Myometrial cell (primary cell): ENCODE measurements around the gene DBT. TPM values are rescaled to one million over a fixed set of nuclear protein-coding genes. Genes with fewer than 3 reads are reported as not detected.

Experiments
- total RNA-seq: library from RNA; depleted of rRNA; stranded (reverse); fragments of >200 nt; gene quantifications from 2 replicates; pipeline ENCODE4 v1.2.3, GENCODE V29; 2015

DBT gene
- total RNA-seq = 2.9 and 5.8 TPM in 2 replicates

GRCh38 chr1:100249537-100250257, at the start of gene DBT:
TSS of gene DBT (minus strand) at chr1:100249834. CDS start at chr1:100249820, 14 bp downstream.

GRCh38 chr1:100265931-100266740, 16.5 kb upstream of the DBT start, which contains the start of gene RTCA:
TSS of gene RTCA (plus strand) at chr1:100266216. CDS start at chr1:100266376, 160 bp downstream.

GRCh38 chr1:100178091-100178490, 71.5 kb downstream of the DBT start, which contains the start of gene LRRC39:
TSS of gene LRRC39 (minus strand) at chr1:100178256. CDS start at chr1:100168516, 9,740 bp downstream.

Other genes with a start within 250 kb of the DBT start
- gene SASS6, start 116.9 kb downstream of the DBT start, total RNA-seq = 1.4 and 2.5 TPM in 2 replicates
- gene TRMT13, start 116.7 kb downstream of the DBT start, total RNA-seq = 6.0 and 6.1 TPM in 2 replicates
- not detected in 2 replicates for gene LRRC39, start 71.6 kb downstream of the DBT start, total RNA-seq
- 29.7 and 35.3 TPM in 2 replicates for gene RTCA, start 16.4 kb upstream of the DBT start, total RNA-seq
- gene CDC14A, start 102.7 kb upstream of the DBT start, total RNA-seq = 1.4 and 3.4 TPM in 2 replicates